ENCODE measurements around the gene GORAB.

- TF ChIP-seq EZH2 (IDR thresholded peaks at IDR 0.05; ENCODE audit: insufficient read depth, poor library complexity, severe bottlenecking): no peak
- no peak for TF ChIP-seq EZH2phosphoT487 (IDR thresholded peaks at IDR 0.05; ENCODE audit: insufficient read depth, low read depth)
Measured at GRCh38 chr1:170518965-170519364, 13.0 kb upstream of the GORAB start.

Data from GM23248 (cell line).